Aorta (tissue), 5 donors: Measurements from ENCODE around the gene ZC3H7B. TPM values are rescaled to one million over a fixed set of nuclear protein-coding genes. Genes with fewer than 3 reads are reported as not detected.

Source experiments
- ATAC-seq: fragments of 200-7000 bp; cut with Tn5 transposase; one replicate; pipeline ENCODE4 v1.9.1; 2022; ENCODE audit warnings: moderate library complexity; ENCODE audit not compliant: low FRiP score
- DNase-seq, 2 donors: peaks; one replicate each; pipeline ENCODE4 v3.0.0-alpha.2; 2020
- H3K27ac ChIP-seq, 2 donors: one replicate each; pipeline ENCODE4 v1.5.1; 2013; ENCODE audit warnings: low read length in 2 of 2, mild to moderate bottlenecking in 2 of 2, moderate library complexity in 2 of 2, control low read depth in 1 of 2, inconsistent platforms in 1 of 2, low read depth in 1 of 2
- H3K27me3 ChIP-seq, 2 donors: one replicate each; pipeline ENCODE4 v1.6.1; 2013; ENCODE audit warnings: control low read depth in 1 of 2, low read length in 1 of 2, mild to moderate bottlenecking in 1 of 2, moderate library complexity in 1 of 2; ENCODE audit not compliant: insufficient read depth in 2 of 2, control insufficient read depth in 1 of 2
- H3K36me3 ChIP-seq, 2 donors: one replicate each; pipeline ENCODE4 v1.6.1; 2013; ENCODE audit warnings: control low read depth in 1 of 2, low read length in 1 of 2, mild to moderate bottlenecking in 1 of 2; ENCODE audit not compliant: insufficient read depth in 2 of 2, control insufficient read depth in 1 of 2
- H3K4me1 ChIP-seq, 2 donors: one replicate each; pipeline ENCODE4 v1.6.1; 2013; ENCODE audit warnings: low read length in 2 of 2, control low read depth in 1 of 2, mild to moderate bottlenecking in 1 of 2, moderate library complexity in 1 of 2; ENCODE audit not compliant: insufficient read depth in 2 of 2, control insufficient read depth in 1 of 2
- H3K4me3 ChIP-seq, 2 donors: one replicate each; pipeline ENCODE4 v1.5.1; 2013; ENCODE audit warnings: low read length in 2 of 2, control low read depth in 1 of 2, mild to moderate bottlenecking in 1 of 2
- H3K9me3 ChIP-seq: one replicate; pipeline ENCODE4 v1.6.1; 2013; ENCODE audit warnings: mild to moderate bottlenecking, low read length; ENCODE audit not compliant: control insufficient read depth
- WGBS, 2 donors: extraction: QIAGEN DNeasy Blood & Tissue Kit; methylation state at CpG; one replicate each; pipeline ENCODE4 v1.1.7; 2013; 5-methylcytosine and 5-hydroxymethylcytosine counted together
- intact Hi-C, 2 donors: fragments of 100-400 bp; cut with DNase I; formaldehyde crosslinking; loops; one replicate each; pipeline versions ENCODE4 v1.14.2 to v1.15.0; 2022
- polyA plus RNA-seq, 2 donors: library from polyadenylated mRNA; stranded (reverse); fragments of 200-250 nt; gene quantifications; one replicate each; pipeline ENCODE4 v1.2.3, GENCODE V29; 2013
- total RNA-seq, 2 donors: library from RNA; stranded (reverse); fragmentation: NEBNext Ultra II Directional; extraction: Animal tissue kit (Norgen Biotek cat#: 25700); gene quantifications; one replicate each; pipeline ENCODE4 v1.2.1, GENCODE V29; 2021
- donor health status: healthy with polysubstance abuse.
- donor health status: Bipolar disorder and iron deficiency.
- donor health status: DM: no; HTN: no; CAD: no.
- donor health status: DM: no; HTN: no; CAD: no.
- donor health status: DM: yes; HTN: yes; CAD: no.

ZC3H7B gene
- total and polyA plus RNA-seq, 4 donors, result 14.8 to 50.0 (median 29.2) TPM

GRCh38 chr22:41382610-41383009, 81.3 kb downstream of the ZC3H7B start:
- no peaks in the 10 kb centered on the region for H3K36me3 ChIP-seq
- intact Hi-C loops, result loop anchor here in 1 of 2 donors (10.0 kb wide), 1 partner anchor 212 kb away; no protein-coding TSS in a partner anchor
- peak overlapping the region in 1 of 2 donors; percentile 19 for H3K27ac ChIP-seq
- no peaks in the 10 kb centered on the region for H3K4me1 ChIP-seq
- peak in 1 of 2 donors; percentile 57 for DNase-seq
- H3K27me3 ChIP-seq, result no peaks in the 10 kb centered on the region
- ATAC-seq, result no peak
- no peaks in the 10 kb centered on the region for H3K9me3 ChIP-seq
- 9 to 15% methylated on average over 19 of the region's 19 CpGs for WGBS, 2 donors
- peak overlapping the region; percentile 80 to 83 for H3K4me3 ChIP-seq

- DNase-seq (no peak), ATAC-seq (no peak)
- H3K9me3 ChIP-seq, result no peaks in the 10 kb centered on the region
- no peak overlapping the region for H3K4me3 ChIP-seq
- no peaks in the 10 kb centered on the region for H3K36me3 ChIP-seq
- H3K27ac ChIP-seq, result peak overlapping the region in 1 of 2 donors; percentile 2
- H3K27me3 ChIP-seq, result no peaks in the 10 kb centered on the region
- WGBS, 2 donors, result 67 to 74% methylated on average over 5 of the region's 5 CpGs
- intact Hi-C loops, result loop anchor here in 1 of 2 donors (10.0 kb wide), 1 partner anchor 212 kb away; no protein-coding TSS in a partner anchor
- no peaks in the 10 kb centered on the region for H3K4me1 ChIP-seq
Observed at GRCh38 chr22:41383085-41383484, 81.8 kb downstream of the ZC3H7B start.

GRCh38 chr22:41384128-41384527, 82.8 kb downstream of the ZC3H7B start:
- Histone ChIP-seq H3K27ac (no peak overlapping the region), H3K4me3 (no peak overlapping the region), H3K27me3 (no peaks in the 10 kb centered on the region), H3K9me3 (no peaks in the 10 kb centered on the region), H3K36me3 (no peaks in the 10 kb centered on the region), H3K4me1 (no peaks in the 10 kb centered on the region)
- ATAC-seq (no peak), DNase-seq (no peak)
- intact Hi-C loops, result loop anchor here in 1 of 2 donors (10.0 kb wide), 1 partner anchor 211 kb away; no protein-coding TSS in a partner anchor

DNA sequence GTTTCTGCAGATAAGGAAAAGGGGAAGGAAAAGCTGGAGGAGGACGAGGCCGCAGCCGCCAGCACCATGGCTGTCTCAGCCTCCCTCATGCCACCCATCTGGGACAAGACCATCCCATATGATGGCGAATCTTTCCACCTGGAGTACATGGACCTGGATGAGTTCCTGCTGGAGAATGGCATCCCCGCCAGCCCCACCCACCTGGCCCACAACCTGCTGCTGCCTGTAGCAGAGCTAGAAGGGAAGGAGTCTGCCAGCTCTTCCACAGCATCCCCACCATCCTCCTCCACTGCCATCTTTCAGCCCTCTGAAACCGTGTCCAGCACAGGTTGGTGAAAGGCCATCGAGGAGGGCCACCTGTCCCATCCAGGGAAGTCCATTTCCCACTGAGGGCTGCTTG, 86.0 kb downstream of the ZC3H7B start:
- peaks cover 0 to 3% of the 10 kb centered on the region in 2 donors for H3K36me3 ChIP-seq
- no peak for ATAC-seq
- intact Hi-C loops, result loop anchor here in 1 of 2 donors (10.0 kb wide), 1 partner anchor 207 kb away; no protein-coding TSS in a partner anchor
- H3K4me3 ChIP-seq, result no peak overlapping the region
- WGBS, 2 donors, result 90 to 92% methylated on average over 7 of the region's 7 CpGs
- no peak overlapping the region for H3K27ac ChIP-seq
- H3K4me1 ChIP-seq, result no peaks in the 10 kb centered on the region
- DNase-seq, result no peak
- H3K9me3 ChIP-seq, result no peaks in the 10 kb centered on the region
- H3K27me3 ChIP-seq, result no peaks in the 10 kb centered on the region

DNA sequence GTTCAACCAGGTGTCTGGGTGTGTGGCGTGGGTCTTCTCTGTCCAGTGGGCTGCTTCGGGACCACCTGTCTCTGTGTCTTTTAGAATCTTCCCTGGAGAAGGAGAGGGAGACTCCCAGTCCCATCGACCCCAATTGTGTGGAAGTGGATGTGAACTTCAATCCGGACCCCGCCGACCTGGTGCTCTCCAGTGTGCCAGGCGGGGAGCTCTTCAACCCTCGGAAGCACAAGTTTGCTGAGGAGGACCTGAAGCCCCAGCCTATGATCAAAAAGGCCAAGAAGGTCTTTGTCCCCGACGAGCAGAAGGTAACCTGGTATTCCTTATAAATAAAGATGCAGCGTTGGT, 92.7 kb downstream of the ZC3H7B start:
- peak overlapping the region in 1 of 2 donors; percentile 58 for H3K27ac ChIP-seq
- no peaks in the 10 kb centered on the region for H3K27me3 ChIP-seq
- no peaks in the 10 kb centered on the region for H3K9me3 ChIP-seq
- no peaks in the 10 kb centered on the region for H3K4me1 ChIP-seq
- 87 to 88% methylated on average over 11 of the region's 11 CpGs for WGBS, 2 donors
- ATAC-seq (peak; percentile 3), DNase-seq (no peak)
- H3K4me3 ChIP-seq, result no peak overlapping the region
- intact Hi-C loops, result no loop called here
- H3K36me3 ChIP-seq, result peaks cover 3 to 11% of the 10 kb centered on the region in 2 donors

GRCh38 chr22:41395531-41396240, 94.4 kb downstream of the ZC3H7B start:
- Histone ChIP-seq H3K4me3 (no peak overlapping the region), H3K27ac (no peak overlapping the region), H3K4me1 (no peaks in the 10 kb centered on the region), H3K9me3 (no peaks in the 10 kb centered on the region), H3K36me3 (peaks cover 3 to 10% of the 10 kb centered on the region in 2 donors), H3K27me3 (no peaks in the 10 kb centered on the region)
- ATAC-seq (no peak), DNase-seq (no peak)
- WGBS, 2 donors, result 89 to 91% methylated on average over 37 of the region's 37 CpGs
- intact Hi-C loops, result no loop called here

DNA sequence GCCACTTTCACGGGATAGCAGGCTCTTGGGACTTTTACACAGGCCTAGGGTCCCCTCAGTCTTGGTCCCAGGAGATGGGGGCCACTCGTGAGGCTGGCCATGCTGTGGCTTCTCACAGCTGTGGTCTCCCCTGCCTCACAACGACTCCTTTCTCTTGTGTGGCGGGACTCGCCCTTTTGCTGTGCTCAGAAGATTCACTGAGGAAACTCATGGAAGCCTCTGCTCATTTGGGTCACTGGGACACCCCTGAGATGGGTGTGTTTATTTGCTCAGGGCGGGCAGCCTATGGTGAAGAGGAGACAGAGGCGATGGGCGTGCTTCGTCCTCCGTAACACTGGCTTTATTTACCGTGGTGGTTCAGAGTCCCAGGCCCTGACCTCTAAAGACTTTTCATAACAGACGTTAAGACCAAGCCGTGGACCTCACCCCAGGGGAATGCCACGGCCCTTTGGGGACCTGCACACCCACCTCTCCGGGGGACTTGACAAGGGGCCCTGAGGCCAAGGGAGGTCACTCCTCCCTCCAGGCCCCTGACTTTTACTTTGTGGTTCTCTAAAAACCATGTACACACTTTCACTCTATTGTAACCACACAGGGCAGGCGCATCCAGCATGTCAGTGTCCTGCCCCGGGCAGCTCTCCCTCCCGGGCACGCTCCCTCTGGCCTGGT, 96.0 kb downstream of the ZC3H7B start:
- H3K27ac ChIP-seq, result no peak overlapping the region
- intact Hi-C loops, result no loop called here
- ATAC-seq (no peak), DNase-seq (no peak)
- 80 to 83% methylated on average over 19 of the region's 19 CpGs for WGBS, 2 donors
- H3K4me1 ChIP-seq, result no peaks in the 10 kb centered on the region
- peaks cover 3 to 8% of the 10 kb centered on the region in 2 donors for H3K36me3 ChIP-seq
- H3K27me3 ChIP-seq, result no peaks in the 10 kb centered on the region
- H3K4me3 ChIP-seq, result no peak overlapping the region
- H3K9me3 ChIP-seq, result no peaks in the 10 kb centered on the region

DNA sequence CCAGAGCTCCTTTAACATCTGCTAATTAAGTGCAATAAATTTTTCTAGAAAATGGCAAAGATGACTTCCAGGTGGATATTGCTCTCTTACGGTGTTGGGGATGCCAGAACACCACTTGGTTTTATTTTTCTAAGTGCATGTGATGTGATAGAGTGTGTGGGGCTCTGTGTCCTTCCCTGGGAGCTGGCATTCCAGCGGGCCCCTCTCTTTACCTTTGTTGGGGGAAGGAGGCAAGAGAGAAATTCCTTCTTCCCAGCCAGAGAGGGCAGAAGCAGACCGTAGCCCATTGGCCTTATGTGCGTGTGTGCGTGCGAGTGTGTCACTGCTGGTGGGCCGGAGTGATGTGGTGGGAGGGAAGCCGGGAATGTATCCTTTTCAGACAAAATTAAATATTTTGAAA, 97.6 kb downstream of the ZC3H7B start:
- DNase-seq (no peak), ATAC-seq (no peak)
- no peaks in the 10 kb centered on the region for H3K4me1 ChIP-seq
- H3K27ac ChIP-seq, result no peak overlapping the region
- intact Hi-C loops, result no loop called here
- 84 to 90% methylated on average over 8 of the region's 8 CpGs for WGBS, 2 donors
- no peak overlapping the region for H3K4me3 ChIP-seq
- H3K27me3 ChIP-seq, result no peaks in the 10 kb centered on the region
- no peaks in the 10 kb centered on the region for H3K9me3 ChIP-seq
- peaks cover 3 to 8% of the 10 kb centered on the region in 2 donors for H3K36me3 ChIP-seq
